SU-DHL-6 (cell line): ENCODE data around the gene AVPR2.

Experiments used
- CTCF ChIP-seq: fragments of 200-600 bp; sonication (generic); IDR thresholded peaks from one replicate; pipeline ENCODE4 v1.5.1; 2017; ENCODE audit warnings: antibody characterized with exemption, mild to moderate bottlenecking, low read length, moderate library complexity; ENCODE audit not compliant: insufficient read depth, poor library complexity, severe bottlenecking
- EZH2phosphoT487 ChIP-seq: fragments of 200-600 bp; sonication (generic), shearing (Covaris generic); conservative IDR thresholded peaks from 2 replicates; pipeline ENCODE4 v1.6.1; 2018; ENCODE audit warnings: mild to moderate bottlenecking, antibody characterized with exemption, low read length, moderate library complexity, mixed read lengths

- no peak for TF ChIP-seq CTCF
- TF ChIP-seq EZH2phosphoT487: no peak
Measured at GRCh38 chrX:153882086-153882498, 22.4 kb upstream of the AVPR2 start.
